H1 (cell line): ENCODE results near the gene COL25A1. TPM values are rescaled to one million over a fixed set of nuclear protein-coding genes. Genes with fewer than 3 reads are reported as not detected.

Experiments
- CTCF ChIA-PET: fragments of 300-600 bp; sonication (Branson Sonifier 250); formaldehyde crosslinking; loops from one replicate; lab custom pipeline; 2021; ENCODE audit not compliant: partially characterized antibody; lab: Charles Lee
- POLR2A ChIA-PET: fragments of 300-600 bp; sonication (Branson Sonifier 250); formaldehyde crosslinking; loops from one replicate; lab custom pipeline; 2021; ENCODE audit warnings: inconsistent platforms; ENCODE audit not compliant: partially characterized antibody; lab: Charles Lee
- DNase-seq, 2 experiments: peaks; one replicate each; pipeline versions ENCODE4 v3.0.0 to v3.0.0-alpha.2; 2010 to 2022; ENCODE audit warnings: low spot score in 2 of 2, low read depth in 1 of 2, mixed read lengths in 1 of 2
- FAIRE-seq: peaks from 2 replicates; lab custom pipeline; 2011; peaks lifted over from hg19 to GRCh38; lab: Jason Lieb, UNC
- H2AFZ ChIP-seq: 2 replicates; pipeline ENCODE4 v1.8.1; 2012; ENCODE audit warnings: low read length, inconsistent platforms
- H2AK5ac ChIP-seq: 2 replicates; pipeline ENCODE4 v1.6.1; 2013; ENCODE audit warnings: low read depth, low read length
- H2BK120ac ChIP-seq: replicated peaks from 2 replicates; pipeline ENCODE3; 2013; ENCODE audit warnings: low read depth, low read length, inconsistent platforms
- H2BK12ac ChIP-seq: 2 replicates; pipeline ENCODE4 v1.6.1; 2013; ENCODE audit warnings: low read depth, low read length
- H2BK15ac ChIP-seq: 2 replicates; pipeline ENCODE4 v1.6.1; 2013; ENCODE audit warnings: low read length
- H2BK20ac ChIP-seq: 2 replicates; pipeline ENCODE4 v1.6.1; 2013; ENCODE audit warnings: low read length
- H2BK5ac ChIP-seq: 2 replicates; pipeline ENCODE4 v1.6.1; 2013; ENCODE audit warnings: low read depth, low read length
- H3K14ac ChIP-seq: 2 replicates; pipeline ENCODE4 v1.6.1; 2013; ENCODE audit warnings: inconsistent platforms; ENCODE audit not compliant: insufficient read length
- H3K18ac ChIP-seq: 2 replicates; pipeline ENCODE4 v1.6.1; 2013; ENCODE audit warnings: low read length; ENCODE audit errors: extremely low read depth
- H3K23ac ChIP-seq: 2 replicates; pipeline ENCODE4 v1.6.1; 2013; ENCODE audit warnings: inconsistent platforms; ENCODE audit not compliant: insufficient read length
- H3K23me2 ChIP-seq: 2 replicates; pipeline ENCODE4 v1.6.1; 2013; ENCODE audit warnings: low read depth, low read length
- H3K27ac ChIP-seq: 2 replicates; pipeline ENCODE4 v1.6.1; 2011; ENCODE audit warnings: low read depth, low read length, inconsistent platforms
- H3K27me3 ChIP-seq, 4 experiments: replicated peaks in 1 of 4; 1 replicate in 1 of 4; 2 replicates in 3 of 4; pipeline versions ENCODE4 v1.6.1 to v1.8.1; 2011 to 2013; ENCODE audit warnings: low read length in 3 of 4, mild to moderate bottlenecking in 3 of 4, inconsistent platforms in 2 of 4, mixed read lengths in 2 of 4, moderate library complexity in 1 of 4; ENCODE audit not compliant: control insufficient read depth in 3 of 4, insufficient read depth in 3 of 4; ENCODE audit errors: extremely low read depth in 1 of 4
- H3K36me3 ChIP-seq, 4 experiments: 2 replicates each; pipeline versions ENCODE4 v1.6.1 to v1.8.1; 2011 to 2013; ENCODE audit warnings: mild to moderate bottlenecking in 4 of 4, low read length in 3 of 4, moderate library complexity in 2 of 4, control low read depth in 1 of 4, inconsistent platforms in 1 of 4; ENCODE audit not compliant: insufficient read depth in 4 of 4, control insufficient read depth in 2 of 4
- H3K4ac ChIP-seq: replicated peaks from 2 replicates; pipeline ENCODE3; 2013; ENCODE audit warnings: low read length, low read depth, mixed read lengths, inconsistent platforms; ENCODE audit not compliant: insufficient read length
- H3K4me1 ChIP-seq, 4 experiments: replicated peaks in 1 of 4; 1 replicate in 1 of 4; 2 replicates in 3 of 4; pipeline versions ENCODE4 v1.6.1 to v1.8.1; 2011 to 2013; ENCODE audit warnings: low read length in 3 of 4, inconsistent platforms in 2 of 4, mixed read lengths in 1 of 4; ENCODE audit not compliant: insufficient read depth in 4 of 4, control insufficient read depth in 3 of 4
- H3K4me2 ChIP-seq, 2 experiments: 2 replicates each; pipeline versions ENCODE4 v1.6.1 to v1.8.1; 2011 to 2013; ENCODE audit warnings: low read depth in 2 of 2, low read length in 2 of 2, control low read depth in 1 of 2, inconsistent platforms in 1 of 2, mild to moderate bottlenecking in 1 of 2; ENCODE audit not compliant: insufficient read depth in 1 of 2
- H3K4me3 ChIP-seq, 4 experiments: fragments of 200-600, 300-600 bp in 1 of 4; sonication (generic), shearing (Covaris generic), sonication (Bioruptor Twin) in 1 of 4; 2 replicates each; pipeline versions ENCODE4 v1.5.1 to v1.8.1; 2011 to 2016; ENCODE audit warnings: low read length in 4 of 4, low read depth in 3 of 4, control low read depth in 2 of 4, inconsistent platforms in 2 of 4, mild to moderate bottlenecking in 2 of 4, mixed read lengths in 1 of 4, moderate library complexity in 1 of 4; ENCODE audit not compliant: insufficient read depth in 2 of 4; ENCODE audit errors: extremely low read depth in 1 of 4
- H3K56ac ChIP-seq: replicated peaks from 2 replicates; pipeline ENCODE3; 2013; ENCODE audit warnings: low read depth, mild to moderate bottlenecking, mixed read lengths, low read length, inconsistent platforms; ENCODE audit not compliant: insufficient read length
- H3K79me1 ChIP-seq: 2 replicates; pipeline ENCODE4 v1.6.1; 2013; ENCODE audit warnings: low read depth, low read length, control low read depth
- H3K79me2 ChIP-seq, 2 experiments: 2 replicates each; pipeline versions ENCODE4 v1.6.1 to v1.8.1; 2012 to 2013; ENCODE audit warnings: low read length in 2 of 2, mild to moderate bottlenecking in 2 of 2, inconsistent platforms in 1 of 2; ENCODE audit not compliant: insufficient read depth in 2 of 2, control insufficient read depth in 1 of 2
- H3K9ac ChIP-seq, 4 experiments: replicated peaks in 1 of 4; 1 replicate in 1 of 4; 2 replicates in 3 of 4; pipeline versions ENCODE4 v1.6.1 to v1.8.1; 2011 to 2013; ENCODE audit warnings: low read depth in 3 of 4, low read length in 3 of 4, control low read depth in 2 of 4, mild to moderate bottlenecking in 2 of 4, moderate library complexity in 2 of 4, inconsistent platforms in 1 of 4; ENCODE audit errors: extremely low read depth in 1 of 4
- H3K9me3 ChIP-seq, 2 experiments: 2 replicates each; pipeline versions ENCODE4 v1.6.1 to v1.8.1; 2012 to 2013; ENCODE audit warnings: mild to moderate bottlenecking in 2 of 2, moderate library complexity in 2 of 2, control low read depth in 1 of 2, inconsistent platforms in 1 of 2, low read depth in 1 of 2, low read length in 1 of 2, mixed read lengths in 1 of 2; ENCODE audit not compliant: insufficient read depth in 2 of 2
- H4K20me1 ChIP-seq, 2 experiments: replicated peaks in 1 of 2; 2 replicates each; pipeline versions ENCODE3 to v1.8.1; 2011 to 2013; ENCODE audit warnings: inconsistent platforms in 2 of 2, low read length in 2 of 2, mild to moderate bottlenecking in 1 of 2; ENCODE audit not compliant: insufficient read depth in 2 of 2, control insufficient read depth in 1 of 2
- H4K5ac ChIP-seq: 2 replicates; pipeline ENCODE4 v1.6.1; 2013; ENCODE audit warnings: low read length, low read depth, mixed read lengths, inconsistent platforms; ENCODE audit not compliant: insufficient read length
- H4K8ac ChIP-seq: 2 replicates; pipeline ENCODE4 v1.8.0; 2013; ENCODE audit warnings: mild to moderate bottlenecking, moderate library complexity, low read length, inconsistent platforms; ENCODE audit not compliant: insufficient read depth; ENCODE audit errors: extremely low read depth
- H4K91ac ChIP-seq: replicated peaks from 2 replicates; pipeline ENCODE3; 2013; ENCODE audit warnings: low read length, mixed read lengths, inconsistent platforms; ENCODE audit not compliant: insufficient read length
- BCL11A ChIP-seq, 2 experiments: IDR thresholded peaks; one replicate each; pipeline ENCODE4 v1.6.1; 2011; ENCODE audit warnings: low read depth in 2 of 2, low read length in 2 of 2, mild to moderate bottlenecking in 2 of 2
- CEBPB ChIP-seq: IDR thresholded peaks from 2 replicates; pipeline ENCODE4 v1.6.1; 2012; ENCODE audit warnings: low read depth, low read length
- GTF2F1 ChIP-seq: IDR thresholded peaks from 2 replicates; pipeline ENCODE4 v1.6.1; 2012; ENCODE audit warnings: low read depth, low read length, improper control_type of control experiment, borderline replicate concordance
- JUND ChIP-seq: IDR thresholded peaks from 2 replicates; pipeline ENCODE4 v1.6.1; 2011; ENCODE audit warnings: mild to moderate bottlenecking, improper control_type of control experiment, low read length
- NRF1 ChIP-seq: IDR thresholded peaks from 2 replicates; pipeline ENCODE4 v1.6.1; 2011; ENCODE audit warnings: mild to moderate bottlenecking, low read depth, low read length, improper control_type of control experiment
- RAD21 ChIP-seq, 2 experiments: IDR thresholded peaks in 1 of 2; conservative IDR thresholded peaks in 1 of 2; 2 replicates each; pipeline ENCODE4 v1.6.1; 2011; ENCODE audit warnings: low read depth in 2 of 2, low read length in 2 of 2, improper control_type of control experiment in 1 of 2, inconsistent platforms in 1 of 2, mild to moderate bottlenecking in 1 of 2, moderate library complexity in 1 of 2
- SIX5 ChIP-seq: IDR thresholded peaks from 2 replicates; pipeline ENCODE4 v1.6.1; 2011; ENCODE audit warnings: mild to moderate bottlenecking, low read depth, low read length
- TAF7 ChIP-seq: optimal IDR thresholded peaks from 2 replicates; pipeline ENCODE3; 2011; ENCODE audit warnings: low read depth, mild to moderate bottlenecking, inconsistent platforms, low read length, moderate library complexity, borderline replicate concordance
- TBP ChIP-seq: IDR thresholded peaks from 2 replicates; pipeline ENCODE4 v1.6.1; 2011; ENCODE audit warnings: low read depth, low read length, improper control_type of control experiment
- WGBS, 2 experiments: shearing (Covaris generic) in 1 of 2; methylation state at CpG; one replicate each; pipeline versions ENCODE4 v1.1.6 to v1.1.7; 2013 to 2015; ENCODE audit warnings: low lambda C conversion rate in 2 of 2, mixed read lengths in 2 of 2, inconsistent platforms in 1 of 2, low coverage in 1 of 2, missing lambda C conversion rate in 1 of 2; ENCODE audit not compliant: insufficient replicate concordance in 2 of 2, insufficient coverage in 1 of 2, insufficient read length in 1 of 2; ENCODE audit errors: extremely low coverage in 1 of 2, missing lambda C conversion rate in 1 of 2; 5-methylcytosine and 5-hydroxymethylcytosine counted together
- polyA plus RNA-seq, 7 experiments: library from polyadenylated mRNA; depleted of rRNA in 3 of 7; stranded (reverse) in 5 of 7; unstranded in 2 of 7; fragments of >200 nt in 5 of 7; fragments of 200-250 nt in 2 of 7; gene quantifications; 1 replicate in 5 of 7; 2 replicates in 1 of 7; 4 replicates in 1 of 7; pipeline versions ENCODE4 v1.2.1 to v1.2.3, GENCODE V29; 2011 to 2013; ENCODE audit warnings: missing spikeins in 2 of 7, mixed read lengths in 2 of 7
- total RNA-seq: library from RNA; stranded (reverse); fragmentation: NEBNext Ultra II Directional; extraction: Animal tissue kit (Norgen Biotek cat#: 25700); gene quantifications from 2 replicates; pipeline ENCODE4 v1.2.1, GENCODE V29; 2021
- TF ChIP-seq, protein P1 (sequence below): IDR thresholded peaks from 2 replicates; pipeline ENCODE4 v1.6.1; 2012; ENCODE audit warnings: low read length, inconsistent platforms

Gene COL25A1
- total and polyA plus RNA-seq, 2 of the 8 experiments (the other 6 are each of a cell fraction or from before 2014, with no cell fraction given): 1.1 to 8.3 TPM

DNA sequence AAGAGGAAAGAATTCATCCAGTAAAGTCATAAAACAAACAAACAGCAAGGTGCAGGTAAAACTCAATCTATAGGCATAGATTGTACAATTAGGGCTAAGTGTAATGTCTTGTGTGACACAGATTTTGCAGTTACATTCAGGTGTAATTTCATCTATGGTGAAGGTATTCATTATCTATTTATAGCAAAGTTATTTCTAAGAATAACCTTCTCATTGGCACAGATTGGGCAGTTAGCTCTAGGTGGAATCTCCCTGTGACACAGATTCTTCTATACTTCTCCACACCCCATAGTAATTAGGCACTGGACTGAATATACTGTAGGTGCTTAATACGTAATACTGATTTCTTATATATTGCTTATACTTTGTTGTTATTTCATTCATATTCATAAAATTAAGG, 66.8 kb downstream of the COL25A1 start:
- Histone ChIP-seq H3K4me2 (no peak overlapping the region), H3K27me3 (no peaks in the 10 kb centered on the region), H2BK12ac (no peak overlapping the region), H2BK5ac (no peak overlapping the region), H3K79me1 (no peaks in the 10 kb centered on the region), H2BK15ac (no peak overlapping the region), H4K5ac (no peak overlapping the region), H2BK20ac (no peak overlapping the region), H3K4me1 (peaks cover 0 to 3% (median 0%) of the 10 kb centered on the region in 4 experiments; a peak in 1 of 7 replicates), H3K18ac (no peak overlapping the region), H3K27ac (no peak overlapping the region), H3K36me3 (no peaks in the 10 kb centered on the region), H3K56ac (no peak overlapping the region), H3K4ac (no peak overlapping the region), H3K9ac (no peak overlapping the region), H3K9me3 (no peaks in the 10 kb centered on the region), H3K23ac (no peak overlapping the region), H3K14ac (no peak overlapping the region), H4K91ac (no peak overlapping the region), H4K8ac (no peak overlapping the region), H3K79me2 (no peaks in the 10 kb centered on the region), H3K4me3 (no peak overlapping the region), H2BK120ac (no peak overlapping the region), H2AK5ac (no peak overlapping the region), H2AFZ (no peak overlapping the region), H4K20me1 (no peaks in the 10 kb centered on the region), H3K23me2 (no peaks in the 10 kb centered on the region; the same call in 1 of the 2 replicates)
- TF ChIP-seq SIX5 (no peak), JUND (no peak), CEBPB (no peak), TBP (no peak), GTF2F1 (no peak), NRF1 (no peak), BCL11A (IDR thresholded peaks at IDR 0.05; ENCODE audit: low read depth in 2 of 2, low read length in 2 of 2) (no peak), RAD21 (IDR thresholded peaks at IDR 0.05 in 1 of 2, conservative IDR thresholded peaks at IDR 0.05 in 1 of 2; ENCODE audit: low read depth in 2 of 2, low read length in 2 of 2) (no peak), TAF7 (no peak)
- TF ChIP-seq, protein P1, sequence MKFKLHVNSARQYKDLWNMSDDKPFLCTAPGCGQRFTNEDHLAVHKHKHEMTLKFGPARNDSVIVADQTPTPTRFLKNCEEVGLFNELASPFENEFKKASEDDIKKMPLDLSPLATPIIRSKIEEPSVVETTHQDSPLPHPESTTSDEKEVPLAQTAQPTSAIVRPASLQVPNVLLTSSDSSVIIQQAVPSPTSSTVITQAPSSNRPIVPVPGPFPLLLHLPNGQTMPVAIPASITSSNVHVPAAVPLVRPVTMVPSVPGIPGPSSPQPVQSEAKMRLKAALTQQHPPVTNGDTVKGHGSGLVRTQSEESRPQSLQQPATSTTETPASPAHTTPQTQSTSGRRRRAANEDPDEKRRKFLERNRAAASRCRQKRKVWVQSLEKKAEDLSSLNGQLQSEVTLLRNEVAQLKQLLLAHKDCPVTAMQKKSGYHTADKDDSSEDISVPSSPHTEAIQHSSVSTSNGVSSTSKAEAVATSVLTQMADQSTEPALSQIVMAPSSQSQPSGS: no peak
- POLR2A ChIA-PET: no interaction called here
- no peak for FAIRE-seq
- CTCF ChIA-PET: interaction anchor here (0.8 kb wide), 1 partner anchor 58 kb away, joined by 3 read pairs; no protein-coding TSS in a partner anchor
- WGBS, 2 experiments: 73% methylated on average over 1 of the region's 1 CpG; no CpG with 5 or more reads in 1 of the 2 experiments
- no peak for DNase-seq
